Stimulated activated CD8-positive, alpha-beta memory T cell treated with anti-CD3 and anti-CD28 coated beads, Interleukin-12 subunit alpha, Interleukin-12 subunit beta, amount 100 ng/mL, for 1 hour (primary cell): ENCODE data around the gene STX18.
"Not testable (repeated sequence)": the region's sequence is repeated elsewhere in the genome, so short reads cannot be mapped to it uniquely, and the experiment has no call there.

Source experiments
- DNase-seq: peaks from one replicate; pipeline ENCODE4 v3.0.0-alpha.2; 2020; ENCODE audit warnings: low read depth

The STX18 gene

GRCh38 chr4:4479366-4479765, 62.5 kb downstream of the STX18 start:
- no peak for DNase-seq

- no peak for DNase-seq
Measured at GRCh38 chr4:4477796-4478195, 64.1 kb downstream of the STX18 start.

- no peak for DNase-seq
Measured at GRCh38 chr4:4477391-4477790, 64.5 kb downstream of the STX18 start.

- DNase-seq = no peak
Measured at GRCh38 chr4:4474476-4474875, 67.4 kb downstream of the STX18 start.

GRCh38 chr4:4472344-4472958, 69.4 kb downstream of the STX18 start:
- no peak for DNase-seq

- no peak for DNase-seq
Measured at GRCh38 chr4:4471195-4471594, 70.7 kb downstream of the STX18 start.

GRCh38 chr4:4470208-4470607, 71.6 kb downstream of the STX18 start:
- DNase-seq = no peak

- not testable (repeated sequence) for DNase-seq
Measured at GRCh38 chr4:4465238-4465637, 76.6 kb downstream of the STX18 start.

- DNase-seq = no peak
Measured at GRCh38 chr4:4462970-4463369, 78.9 kb downstream of the STX18 start.

GRCh38 chr4:4461850-4462249, 80.0 kb downstream of the STX18 start:
- peak; percentile 12 for DNase-seq

GRCh38 chr4:4461178-4461577, 80.7 kb downstream of the STX18 start:
- no peak for DNase-seq

GRCh38 chr4:4460759-4461158, 81.1 kb downstream of the STX18 start:
- no peak for DNase-seq

- DNase-seq = no peak
Measured at GRCh38 chr4:4459181-4459580, 82.7 kb downstream of the STX18 start.

GRCh38 chr4:4457803-4458553, 83.9 kb downstream of the STX18 start:
- DNase-seq = no peak

- DNase-seq = no peak
Measured at GRCh38 chr4:4456816-4457578, 84.9 kb downstream of the STX18 start.

- no peak for DNase-seq
Measured at GRCh38 chr4:4456351-4456750, 85.5 kb downstream of the STX18 start.

GRCh38 chr4:4455210-4455865, 86.5 kb downstream of the STX18 start:
- DNase-seq = no peak

GRCh38 chr4:4446434-4446833, 95.4 kb downstream of the STX18 start:
- DNase-seq = no peak

GRCh38 chr4:4443821-4444220, 98.0 kb downstream of the STX18 start:
- no peak for DNase-seq

GRCh38 chr4:4440333-4441061, 101.4 kb downstream of the STX18 start:
- DNase-seq = no peak

- no peak for DNase-seq
Measured at GRCh38 chr4:4439782-4440181, 102.1 kb downstream of the STX18 start.

GRCh38 chr4:4438891-4439290, 103.0 kb downstream of the STX18 start:
- no peak for DNase-seq
